SK-N-SH (cell line): ENCODE measurements around the gene TMEM38A. TPM values are rescaled to one million over a fixed set of nuclear protein-coding genes. Genes with fewer than 3 reads are reported as not detected.
"Not testable (repeated sequence)": the region's sequence is repeated elsewhere in the genome, so short reads cannot be mapped to it uniquely, and the experiment has no call there.

ENCODE experiments used
- CTCF ChIA-PET: fragments of 300-600, 350-600 bp; formaldehyde crosslinking; extraction: SDS; loops from one replicate; lab custom pipeline; 2021; lab: Yijun Ruan, JAX
- POLR2A ChIA-PET: fragments of 350-600 bp; sonication (Branson Sonifier 250); formaldehyde crosslinking; extraction: SDS; loops from one replicate; lab custom pipeline; 2020; ENCODE audit warnings: antibody characterized with exemption, inconsistent platforms; lab: Yijun Ruan, JAX
- DNase-seq: peaks from one replicate; pipeline ENCODE4 v3.0.0; 2012
- H2AFZ ChIP-seq: fragments of 200-600 bp; sonication (generic); 2 replicates; pipeline ENCODE4 v1.8.1; 2016; ENCODE audit warnings: antibody characterized with exemption, mild to moderate bottlenecking, low read depth
- H3F3A ChIP-seq: fragments of 200-600 bp; sonication (generic); replicated peaks from 2 replicates; pipeline ENCODE3; 2016; ENCODE audit warnings: antibody characterized with exemption, mild to moderate bottlenecking; ENCODE audit not compliant: insufficient read depth
- H3K27ac ChIP-seq, 2 experiments: fragments of 200-500 bp in 1 of 2; fragments of 200-600 bp in 1 of 2; sonication (Bioruptor generic) in 1 of 2; sonication (generic), shearing (Covaris generic) in 1 of 2; 2 replicates each; pipeline versions ENCODE4 v1.5.1 to v1.6.1; 2014 to 2016; ENCODE audit warnings: low read depth in 2 of 2, inconsistent platforms in 1 of 2, low read length in 1 of 2, mild to moderate bottlenecking in 1 of 2, mixed read lengths in 1 of 2
- H3K27me3 ChIP-seq: fragments of 200-600 bp; sonication (generic), shearing (Covaris generic); 2 replicates; pipeline ENCODE4 v1.6.1; 2016; ENCODE audit warnings: mixed run types; ENCODE audit not compliant: insufficient read depth
- H3K36me3 ChIP-seq, 2 experiments: fragments of 200-500 bp in 1 of 2; fragments of 200-600 bp in 1 of 2; sonication (Bioruptor generic) in 1 of 2; sonication (generic) in 1 of 2; replicated peaks in 1 of 2; 2 replicates each; pipeline versions ENCODE3 to v1.5.1; 2014 to 2016; ENCODE audit warnings: low read length in 1 of 2, mild to moderate bottlenecking in 1 of 2; ENCODE audit not compliant: insufficient read depth in 2 of 2, control insufficient read depth in 1 of 2
- H3K4me1 ChIP-seq, 2 experiments: fragments of 200-500 bp in 1 of 2; fragments of 200-600 bp in 1 of 2; sonication (Bioruptor generic) in 1 of 2; sonication (generic), shearing (Covaris generic) in 1 of 2; 2 replicates each; pipeline versions ENCODE4 v1.5.1 to v1.6.1; 2014 to 2016; ENCODE audit warnings: low read depth in 1 of 2, low read length in 1 of 2, mixed run types in 1 of 2; ENCODE audit not compliant: insufficient read depth in 2 of 2, control insufficient read depth in 1 of 2
- H3K4me2 ChIP-seq: fragments of 200-600 bp; sonication (generic), shearing (Covaris generic); 2 replicates; pipeline ENCODE4 v1.6.1; 2017; ENCODE audit warnings: mixed run types
- H3K4me3 ChIP-seq, 2 experiments: fragments of 200-500 bp in 1 of 2; fragments of 200-600 bp in 1 of 2; sonication (Bioruptor generic) in 1 of 2; sonication (generic), shearing (Covaris generic) in 1 of 2; 2 replicates each; pipeline versions ENCODE4 v1.5.1 to v1.8.1; 2014 to 2016; ENCODE audit warnings: low read depth in 2 of 2, inconsistent platforms in 1 of 2, low read length in 1 of 2, mild to moderate bottlenecking in 1 of 2, mixed read lengths in 1 of 2, moderate library complexity in 1 of 2
- H3K79me2 ChIP-seq: fragments of 200-600 bp; sonication (generic); 2 replicates; pipeline ENCODE4 v1.8.1; 2017; ENCODE audit warnings: mild to moderate bottlenecking; ENCODE audit not compliant: insufficient read depth
- H3K9ac ChIP-seq: fragments of 200-600 bp; sonication (generic); 2 replicates; pipeline ENCODE4 v1.6.1; 2017; ENCODE audit warnings: mixed run types
- H3K9me2 ChIP-seq: fragments of 200-600 bp; sonication (generic); 2 replicates; pipeline ENCODE4 v1.6.1; 2017; ENCODE audit warnings: mixed run types
- H3K9me3 ChIP-seq: fragments of 200-600 bp; sonication (generic); 2 replicates; pipeline ENCODE4 v1.6.1; 2017; ENCODE audit warnings: mixed run types, mild to moderate bottlenecking, moderate library complexity
- H4K20me1 ChIP-seq: fragments of 200-600 bp; sonication (generic); 2 replicates; pipeline ENCODE4 v1.6.1; 2017; ENCODE audit warnings: mild to moderate bottlenecking, mixed run types; ENCODE audit not compliant: insufficient read depth
- ELF1 ChIP-seq: IDR thresholded peaks from 2 replicates; pipeline ENCODE4 v1.4.0; 2012
- EZH2phosphoT487 ChIP-seq: fragments of 200-600 bp; sonication (generic); IDR thresholded peaks from 2 replicates; pipeline ENCODE4 v1.6.1; 2017; ENCODE audit warnings: low read depth, mixed run types, mild to moderate bottlenecking, antibody characterized with exemption, moderate library complexity, borderline replicate concordance
- FOXJ3 ChIP-seq: sonication (generic); formaldehyde crosslinking; IDR thresholded peaks from 2 replicates; pipeline ENCODE4 v1.5.1; 2020; ENCODE audit warnings: mild to moderate bottlenecking, missing genetic modification reagents
- FOXM1 ChIP-seq: IDR thresholded peaks from 2 replicates; pipeline ENCODE4 v1.4.0; 2012; ENCODE audit warnings: low read depth, mild to moderate bottlenecking
- GATA2 ChIP-seq: sonication (generic); formaldehyde crosslinking; IDR thresholded peaks from 2 replicates; pipeline ENCODE4 v1.5.0; 2020; ENCODE audit warnings: mild to moderate bottlenecking, missing genetic modification reagents
- JUND ChIP-seq: IDR thresholded peaks from 2 replicates; pipeline ENCODE4 v1.4.0; 2012
- MXI1 ChIP-seq: IDR thresholded peaks from 2 replicates; pipeline ENCODE4 v1.6.1; 2012; ENCODE audit warnings: mild to moderate bottlenecking, low read depth, low read length, improper control_type of control experiment
- NFIC ChIP-seq: IDR thresholded peaks from 2 replicates; pipeline ENCODE4 v1.4.0; 2012; ENCODE audit warnings: borderline replicate concordance
- POLR2AphosphoS5 ChIP-seq: IDR thresholded peaks from 2 replicates; pipeline ENCODE4 v1.6.1; 2012; ENCODE audit warnings: low read depth, low read length
- RCOR1 ChIP-seq: fragments of 150-350 bp; IDR thresholded peaks from 2 replicates; pipeline ENCODE4 v1.6.1; 2017; ENCODE audit warnings: antibody characterized with exemption, low read length
- REST ChIP-seq: IDR thresholded peaks from 2 replicates; pipeline ENCODE4 v1.6.1; 2012; ENCODE audit warnings: mild to moderate bottlenecking, low read depth, low read length, moderate library complexity
- RFX5 ChIP-seq: IDR thresholded peaks from 2 replicates; pipeline ENCODE4 v1.6.1; 2012; ENCODE audit warnings: mild to moderate bottlenecking, improper control_type of control experiment, low read length
- RXRA ChIP-seq: IDR thresholded peaks from 2 replicates; pipeline ENCODE4 v1.4.0; 2012; ENCODE audit warnings: low read depth, mild to moderate bottlenecking, borderline replicate concordance
- TAF1 ChIP-seq: IDR thresholded peaks from 2 replicates; pipeline ENCODE4 v1.6.1; 2012; ENCODE audit warnings: low read depth, mild to moderate bottlenecking, low read length, moderate library complexity, borderline replicate concordance
- TEAD4 ChIP-seq: IDR thresholded peaks from 2 replicates; pipeline ENCODE4 v1.4.0; 2012; ENCODE audit warnings: mild to moderate bottlenecking, borderline replicate concordance; ENCODE audit not compliant: insufficient read depth
- YY1 ChIP-seq: IDR thresholded peaks from 2 replicates; pipeline ENCODE4 v1.4.0; 2012; ENCODE audit warnings: low read depth, mild to moderate bottlenecking
- WGBS: methylation state at CpG from one replicate; pipeline ENCODE4 v1.1.6; 2017; ENCODE audit warnings: low lambda C conversion rate; 5-methylcytosine and 5-hydroxymethylcytosine counted together
- polyA plus RNA-seq, 3 experiments: library from polyadenylated mRNA; depleted of rRNA; stranded (reverse); fragments of >200 nt; gene quantifications; 2 replicates each; pipeline ENCODE4 v1.2.3, GENCODE V29; 2012
- TF ChIP-seq, protein P1 (sequence below): fragments of 150-350 bp; IDR thresholded peaks from 2 replicates; pipeline ENCODE4 v1.6.1; 2017; ENCODE audit warnings: antibody characterized with exemption, low read length, low read depth, borderline replicate concordance
- TF ChIP-seq, protein P2 (sequence below): fragments of 150-350 bp; IDR thresholded peaks from 2 replicates; pipeline ENCODE4 v1.6.1; 2016; ENCODE audit warnings: mild to moderate bottlenecking, low read depth, low read length
- TF ChIP-seq, protein P3 (sequence below): IDR thresholded peaks from 2 replicates; pipeline ENCODE4 v1.4.0; 2012; ENCODE audit warnings: low read depth, borderline replicate concordance
- TF ChIP-seq, protein P4 (sequence below): IDR thresholded peaks from 2 replicates; pipeline ENCODE4; 2012

The TMEM38A gene
- polyA plus RNA-seq, 1 of the 3 experiments (the other 2 are of a cell fraction) = 3.3 TPM

GRCh38 chr19:16668176-16668575 is 7.2 kb downstream of the TMEM38A start:
- Histone ChIP-seq H3K9me3 (no peaks in the 10 kb centered on the region), H3K4me1 (no peaks in the 10 kb centered on the region), H3K9me2 (no peaks in the 10 kb centered on the region), H3K36me3 (no peaks in the 10 kb centered on the region), H3K27ac (no peak overlapping the region), H2AFZ (no peak overlapping the region), H3K4me3 (no peak overlapping the region), H4K20me1 (no peaks in the 10 kb centered on the region), H3K27me3 (no peaks in the 10 kb centered on the region), H3K4me2 (no peak overlapping the region), H3K9ac (no peak overlapping the region), H3F3A (no peaks in the 10 kb centered on the region), H3K79me2 (no peaks in the 10 kb centered on the region)
- TF ChIP-seq GATA2 (CRISPR knock-in tag) (no peak), TAF1 (no peak), RXRA (no peak), EZH2phosphoT487 (no peak), POLR2AphosphoS5 (no peak), ELF1 (no peak), YY1 (no peak), RCOR1 (no peak), MXI1 (no peak), JUND (no peak), FOXM1 (no peak), NFIC (no peak), RFX5 (no peak), TEAD4 (no peak), REST (no peak), FOXJ3 (no peak)
- TF ChIP-seq, protein P1, sequence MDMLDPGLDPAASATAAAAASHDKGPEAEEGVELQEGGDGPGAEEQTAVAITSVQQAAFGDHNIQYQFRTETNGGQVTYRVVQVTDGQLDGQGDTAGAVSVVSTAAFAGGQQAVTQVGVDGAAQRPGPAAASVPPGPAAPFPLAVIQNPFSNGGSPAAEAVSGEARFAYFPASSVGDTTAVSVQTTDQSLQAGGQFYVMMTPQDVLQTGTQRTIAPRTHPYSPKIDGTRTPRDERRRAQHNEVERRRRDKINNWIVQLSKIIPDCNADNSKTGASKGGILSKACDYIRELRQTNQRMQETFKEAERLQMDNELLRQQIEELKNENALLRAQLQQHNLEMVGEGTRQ = no peak
- TF ChIP-seq, protein P2, sequence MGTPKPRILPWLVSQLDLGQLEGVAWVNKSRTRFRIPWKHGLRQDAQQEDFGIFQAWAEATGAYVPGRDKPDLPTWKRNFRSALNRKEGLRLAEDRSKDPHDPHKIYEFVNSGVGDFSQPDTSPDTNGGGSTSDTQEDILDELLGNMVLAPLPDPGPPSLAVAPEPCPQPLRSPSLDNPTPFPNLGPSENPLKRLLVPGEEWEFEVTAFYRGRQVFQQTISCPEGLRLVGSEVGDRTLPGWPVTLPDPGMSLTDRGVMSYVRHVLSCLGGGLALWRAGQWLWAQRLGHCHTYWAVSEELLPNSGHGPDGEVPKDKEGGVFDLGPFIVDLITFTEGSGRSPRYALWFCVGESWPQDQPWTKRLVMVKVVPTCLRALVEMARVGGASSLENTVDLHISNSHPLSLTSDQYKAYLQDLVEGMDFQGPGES = no peak
- TF ChIP-seq, protein P3, sequence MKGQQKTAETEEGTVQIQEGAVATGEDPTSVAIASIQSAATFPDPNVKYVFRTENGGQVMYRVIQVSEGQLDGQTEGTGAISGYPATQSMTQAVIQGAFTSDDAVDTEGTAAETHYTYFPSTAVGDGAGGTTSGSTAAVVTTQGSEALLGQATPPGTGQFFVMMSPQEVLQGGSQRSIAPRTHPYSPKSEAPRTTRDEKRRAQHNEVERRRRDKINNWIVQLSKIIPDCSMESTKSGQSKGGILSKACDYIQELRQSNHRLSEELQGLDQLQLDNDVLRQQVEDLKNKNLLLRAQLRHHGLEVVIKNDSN = no peak
- TF ChIP-seq, protein P4, sequence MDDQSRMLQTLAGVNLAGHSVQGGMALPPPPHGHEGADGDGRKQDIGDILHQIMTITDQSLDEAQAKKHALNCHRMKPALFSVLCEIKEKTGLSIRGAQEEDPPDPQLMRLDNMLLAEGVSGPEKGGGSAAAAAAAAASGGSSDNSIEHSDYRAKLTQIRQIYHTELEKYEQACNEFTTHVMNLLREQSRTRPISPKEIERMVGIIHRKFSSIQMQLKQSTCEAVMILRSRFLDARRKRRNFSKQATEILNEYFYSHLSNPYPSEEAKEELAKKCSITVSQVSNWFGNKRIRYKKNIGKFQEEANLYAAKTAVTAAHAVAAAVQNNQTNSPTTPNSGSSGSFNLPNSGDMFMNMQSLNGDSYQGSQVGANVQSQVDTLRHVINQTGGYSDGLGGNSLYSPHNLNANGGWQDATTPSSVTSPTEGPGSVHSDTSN = no peak
- no peak for DNase-seq
- ChIA-PET POLR2A (no interaction called here), CTCF (no interaction called here)
- WGBS = 87% methylated on average over 5 of the region's 5 CpGs

DNA sequence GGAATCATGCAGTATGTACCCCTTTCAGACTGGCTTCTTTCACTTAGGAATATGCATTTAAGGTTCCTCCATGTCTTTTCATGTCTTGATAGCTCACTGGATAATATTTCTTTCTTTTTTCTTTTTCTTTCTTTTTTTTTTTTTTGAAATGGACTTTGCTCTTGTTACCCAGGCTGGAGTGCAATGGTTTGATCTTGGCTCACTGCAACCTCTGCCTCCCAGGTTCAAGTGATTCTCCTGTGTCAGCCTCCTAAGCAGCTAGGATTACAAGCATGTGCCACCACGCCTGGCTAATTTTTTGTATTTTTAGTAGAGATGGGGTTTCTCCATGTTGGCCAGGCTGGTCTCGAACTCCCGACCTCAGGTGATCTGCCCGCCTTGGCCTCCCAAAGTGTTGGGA is 7.8 kb downstream of the TMEM38A start:
- H3K9me2 ChIP-seq, H3K4me2 ChIP-seq, DNase-seq, H3K27ac ChIP-seq, POLR2A ChIA-PET, H3F3A ChIP-seq, H3K27me3 ChIP-seq, H3K4me1 ChIP-seq, H3K9me3 ChIP-seq, H2AFZ ChIP-seq, H3K79me2 ChIP-seq, H3K4me3 ChIP-seq, H3K36me3 ChIP-seq, H4K20me1 ChIP-seq, CTCF ChIA-PET, H3K9ac ChIP-seq: not testable (repeated sequence)
- WGBS = 88% methylated on average over 4 of the region's 4 CpGs
